SU-DHL-6 (cell line): ENCODE measurements around the gene FAM177B.

ENCODE experiments used
- H2AFZ ChIP-seq: fragments of 200-600 bp; sonication (generic); 2 replicates; pipeline ENCODE4 v1.6.1; 2014; ENCODE audit warnings: low read depth, mild to moderate bottlenecking, moderate library complexity, mixed read lengths, antibody characterized with exemption, low read length; ENCODE audit not compliant: severe bottlenecking
- H3F3A ChIP-seq: fragments of 200-600 bp; shearing (Covaris generic); 2 replicates; pipeline ENCODE4 v1.6.0; 2016; ENCODE audit warnings: antibody characterized with exemption, mild to moderate bottlenecking; ENCODE audit not compliant: insufficient read depth
- H3K27ac ChIP-seq: fragments of 200-600 bp; sonication (generic); 2 replicates; pipeline ENCODE4 v1.5.1; 2016; ENCODE audit warnings: low read depth, mild to moderate bottlenecking, low read length, moderate library complexity, mixed read lengths
- H3K27me3 ChIP-seq: fragments of 200-600 bp; sonication (generic), shearing (Covaris generic); 2 replicates; pipeline ENCODE4 v1.6.0; 2014; ENCODE audit warnings: mild to moderate bottlenecking, low read length
- H3K36me3 ChIP-seq: fragments of 200-600 bp; sonication (generic); 2 replicates; pipeline ENCODE4 v1.6.1; 2014; ENCODE audit warnings: mild to moderate bottlenecking, low read length, mixed read lengths
- H3K4me2 ChIP-seq: fragments of 300-600, 200-600 bp; shearing (Covaris generic), sonication (generic); 2 replicates; pipeline ENCODE4 v1.6.0; 2014; ENCODE audit warnings: low read length, low read depth, mild to moderate bottlenecking; ENCODE audit not compliant: poor library complexity, severe bottlenecking
- H3K4me3 ChIP-seq: fragments of 200-600 bp; sonication (generic); 2 replicates; pipeline ENCODE4 v1.5.1; 2014; ENCODE audit warnings: antibody characterized with exemption, low read length, mild to moderate bottlenecking, mixed read lengths; ENCODE audit not compliant: insufficient read depth, poor library complexity, severe bottlenecking
- H3K79me2 ChIP-seq: fragments of 200-600 bp; sonication (generic); 2 replicates; pipeline ENCODE4 v1.6.1; 2014; ENCODE audit warnings: mild to moderate bottlenecking, low read length, moderate library complexity; ENCODE audit not compliant: insufficient read depth
- H3K9ac ChIP-seq: fragments of 200-600 bp; sonication (generic); 2 replicates; pipeline ENCODE4 v1.7.0; 2014; ENCODE audit warnings: mild to moderate bottlenecking, low read length
- H3K9me2 ChIP-seq: fragments of 200-600 bp; sonication (generic); replicated peaks from 2 replicates; pipeline ENCODE4 v1.6.1; 2014; ENCODE audit warnings: low read length; ENCODE audit not compliant: insufficient read depth
- H3K9me3 ChIP-seq: fragments of 200-600 bp; sonication (generic); 2 replicates; pipeline ENCODE4 v1.6.1; 2014; ENCODE audit warnings: low read length, mixed read lengths; ENCODE audit not compliant: insufficient read depth
- H4K20me1 ChIP-seq: fragments of 200-600 bp; sonication (generic); 2 replicates; pipeline ENCODE4 v1.6.1; 2014; ENCODE audit warnings: low read depth, mild to moderate bottlenecking, antibody characterized with exemption, low read length, moderate library complexity, mixed read lengths
- EZH2phosphoT487 ChIP-seq: fragments of 200-600 bp; sonication (generic), shearing (Covaris generic); conservative IDR thresholded peaks from 2 replicates; pipeline ENCODE4 v1.6.1; 2018; ENCODE audit warnings: mild to moderate bottlenecking, antibody characterized with exemption, low read length, moderate library complexity, mixed read lengths
- TF ChIP-seq, protein P1 (sequence below): fragments of 200-600 bp; sonication (generic); IDR thresholded peaks from one replicate; pipeline ENCODE4 v1.5.1; 2017; ENCODE audit warnings: antibody characterized with exemption, mild to moderate bottlenecking, low read length, moderate library complexity; ENCODE audit not compliant: insufficient read depth, poor library complexity, severe bottlenecking

FAM177B gene

DNA sequence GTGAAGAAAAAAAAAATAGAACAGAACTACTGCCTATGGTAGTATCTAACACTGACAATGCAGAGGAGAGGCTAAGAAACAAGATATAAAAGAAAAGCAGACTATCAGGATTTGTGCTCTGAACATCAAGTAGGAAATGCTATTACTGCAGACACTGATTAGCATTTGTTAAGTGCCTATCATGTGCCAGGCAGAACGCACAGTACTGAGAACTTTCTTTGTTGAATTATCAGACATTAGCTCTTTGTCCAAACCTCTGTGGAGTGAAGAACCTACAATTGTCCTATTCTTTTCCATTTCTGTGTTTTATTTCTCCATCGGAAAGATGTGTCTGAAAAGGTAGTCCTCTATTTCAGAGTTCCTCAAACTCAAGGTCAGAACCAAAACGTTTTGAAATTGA, 47.4 kb downstream of the FAM177B start:
- no peak overlapping the region for H3K9ac ChIP-seq
- H3K9me3 ChIP-seq, result no peaks in the 10 kb centered on the region
- no peak overlapping the region for H2AFZ ChIP-seq
- H3K27ac ChIP-seq, result no peak overlapping the region
- no peaks in the 10 kb centered on the region for H4K20me1 ChIP-seq
- H3K27me3 ChIP-seq, result no peaks in the 10 kb centered on the region
- no peaks in the 10 kb centered on the region for H3K9me2 ChIP-seq
- H3K4me3 ChIP-seq, result no peak overlapping the region
- no peak overlapping the region for H3K4me2 ChIP-seq
- H3K36me3 ChIP-seq, result no peaks in the 10 kb centered on the region
- no peaks in the 10 kb centered on the region for H3F3A ChIP-seq
- no peaks in the 10 kb centered on the region for H3K79me2 ChIP-seq
- TF ChIP-seq, protein P1, sequence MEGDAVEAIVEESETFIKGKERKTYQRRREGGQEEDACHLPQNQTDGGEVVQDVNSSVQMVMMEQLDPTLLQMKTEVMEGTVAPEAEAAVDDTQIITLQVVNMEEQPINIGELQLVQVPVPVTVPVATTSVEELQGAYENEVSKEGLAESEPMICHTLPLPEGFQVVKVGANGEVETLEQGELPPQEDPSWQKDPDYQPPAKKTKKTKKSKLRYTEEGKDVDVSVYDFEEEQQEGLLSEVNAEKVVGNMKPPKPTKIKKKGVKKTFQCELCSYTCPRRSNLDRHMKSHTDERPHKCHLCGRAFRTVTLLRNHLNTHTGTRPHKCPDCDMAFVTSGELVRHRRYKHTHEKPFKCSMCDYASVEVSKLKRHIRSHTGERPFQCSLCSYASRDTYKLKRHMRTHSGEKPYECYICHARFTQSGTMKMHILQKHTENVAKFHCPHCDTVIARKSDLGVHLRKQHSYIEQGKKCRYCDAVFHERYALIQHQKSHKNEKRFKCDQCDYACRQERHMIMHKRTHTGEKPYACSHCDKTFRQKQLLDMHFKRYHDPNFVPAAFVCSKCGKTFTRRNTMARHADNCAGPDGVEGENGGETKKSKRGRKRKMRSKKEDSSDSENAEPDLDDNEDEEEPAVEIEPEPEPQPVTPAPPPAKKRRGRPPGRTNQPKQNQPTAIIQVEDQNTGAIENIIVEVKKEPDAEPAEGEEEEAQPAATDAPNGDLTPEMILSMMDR, result no peak
- no peak for TF ChIP-seq EZH2phosphoT487

DNA sequence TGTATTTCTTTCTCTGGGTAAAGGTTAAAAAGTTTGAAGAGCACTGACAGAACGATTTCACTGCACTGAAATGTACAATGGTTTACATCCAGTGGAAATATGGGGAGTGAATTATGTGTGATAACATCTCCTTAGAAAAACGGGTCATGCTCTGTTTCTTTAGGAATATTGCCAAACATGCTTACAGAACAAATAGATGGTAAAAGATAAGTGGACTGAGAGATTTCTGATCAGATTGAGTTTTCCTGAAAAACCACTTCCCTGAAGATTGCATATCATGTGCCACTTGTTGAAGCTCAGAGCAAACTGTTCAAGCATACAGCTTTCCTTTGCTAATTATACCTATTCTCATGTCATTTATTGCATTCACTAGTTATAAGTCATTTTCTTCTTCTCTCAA, 47.9 kb downstream of the FAM177B start:
- Histone ChIP-seq H3K27me3 (no peaks in the 10 kb centered on the region), H3K4me3 (no peak overlapping the region), H3K9me3 (no peaks in the 10 kb centered on the region), H3F3A (no peaks in the 10 kb centered on the region), H3K9me2 (no peaks in the 10 kb centered on the region), H3K9ac (no peak overlapping the region), H3K4me2 (no peak overlapping the region), H3K79me2 (no peaks in the 10 kb centered on the region), H3K36me3 (no peaks in the 10 kb centered on the region), H4K20me1 (no peaks in the 10 kb centered on the region), H2AFZ (no peak overlapping the region), H3K27ac (no peak overlapping the region)
- TF ChIP-seq EZH2phosphoT487, result no peak
- TF ChIP-seq, protein P1, result no peak

DNA sequence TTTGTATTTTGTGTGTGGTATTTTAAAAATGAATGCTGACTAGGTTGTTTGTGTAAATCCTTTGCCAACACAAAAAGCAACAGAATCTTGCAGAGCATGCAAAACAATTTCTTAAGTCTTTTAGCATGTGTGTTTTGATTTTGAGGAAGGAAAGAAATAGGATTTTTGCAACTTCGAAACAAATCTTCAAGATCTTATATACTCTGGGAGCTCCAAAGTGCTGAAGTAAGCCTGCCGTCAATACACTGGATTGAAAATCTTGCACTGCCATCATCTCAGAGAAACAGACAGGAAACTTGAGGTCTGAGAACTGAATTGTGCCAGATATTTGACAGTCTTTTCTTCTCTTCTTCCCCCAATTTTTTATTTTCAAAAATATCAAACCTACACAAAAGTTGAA, 48.5 kb downstream of the FAM177B start:
- H3F3A ChIP-seq, result no peaks in the 10 kb centered on the region
- no peaks in the 10 kb centered on the region for H3K79me2 ChIP-seq
- no peaks in the 10 kb centered on the region for H3K27me3 ChIP-seq
- no peak overlapping the region for H3K4me2 ChIP-seq
- no peak overlapping the region for H3K9ac ChIP-seq
- no peaks in the 10 kb centered on the region for H3K36me3 ChIP-seq
- TF ChIP-seq, protein P1, result no peak
- no peak for TF ChIP-seq EZH2phosphoT487
- no peak overlapping the region for H3K27ac ChIP-seq
- no peak overlapping the region for H2AFZ ChIP-seq
- no peaks in the 10 kb centered on the region for H3K9me2 ChIP-seq
- no peaks in the 10 kb centered on the region for H4K20me1 ChIP-seq
- no peak overlapping the region for H3K4me3 ChIP-seq
- H3K9me3 ChIP-seq, result no peaks in the 10 kb centered on the region
